IMR-90 (cell line): ENCODE measurements around the gene PPM1H. TPM values are rescaled to one million over a fixed set of nuclear protein-coding genes. Genes with fewer than 3 reads are reported as not detected.

Source experiments
- ATAC-seq: fragments of 200-7000 bp; cut with Tn5 transposase; 2 replicates; pipeline ENCODE4 v1.9.1; 2020; ENCODE audit warnings: low read depth, mild to moderate bottlenecking, moderate library complexity
- BruUV-seq: library from RNA; stranded (reverse); fragments of 400-500 nt; replicated peaks from 2 replicates; lab custom pipeline; 2021; lab: Mats Ljungman, UMichigan
- CTCF ChIA-PET: fragments of 300-600 bp; formaldehyde crosslinking; extraction: SDS; loops from one replicate; lab custom pipeline; 2021; ENCODE audit warnings: antibody characterized with exemption; lab: Yijun Ruan, JAX
- POLR2A ChIA-PET: fragments of 300-600 bp; sonication (Branson Sonifier 250); formaldehyde crosslinking; loops from one replicate; lab custom pipeline; 2022; ENCODE audit warnings: antibody characterized with exemption; ENCODE audit not compliant: unreplicated experiment; lab: Charles Lee
- DNase-seq: peaks from one replicate; pipeline ENCODE4 v3.0.0; 2013
- H2AFZ ChIP-seq: replicated peaks from 2 replicates; pipeline ENCODE3; 2013; ENCODE audit warnings: low read length, mild to moderate bottlenecking; ENCODE audit not compliant: poor library complexity
- H2AK5ac ChIP-seq: 2 replicates; pipeline ENCODE4 v1.6.1; 2013; ENCODE audit warnings: low read depth, low read length, inconsistent platforms
- H2AK9ac ChIP-seq: replicated peaks from 2 replicates; pipeline ENCODE3; 2013; ENCODE audit warnings: mild to moderate bottlenecking, low read depth, low read length, moderate library complexity; ENCODE audit not compliant: poor library complexity
- H2BK120ac ChIP-seq: 2 replicates; pipeline ENCODE4 v1.6.1; 2013; ENCODE audit warnings: low read depth, low read length, inconsistent platforms
- H2BK15ac ChIP-seq: 3 replicates; pipeline ENCODE4 v1.6.1; 2013; ENCODE audit warnings: low read depth, low read length, inconsistent platforms
- H2BK20ac ChIP-seq: 2 replicates; pipeline ENCODE4 v1.6.1; 2013; ENCODE audit warnings: low read depth, mild to moderate bottlenecking, inconsistent platforms, low read length, moderate library complexity
- H2BK5ac ChIP-seq: 2 replicates; pipeline ENCODE4 v1.6.1; 2013; ENCODE audit warnings: mild to moderate bottlenecking, low read depth, low read length, inconsistent platforms; ENCODE audit not compliant: poor library complexity, severe bottlenecking
- H3K14ac ChIP-seq: replicated peaks from 2 replicates; pipeline ENCODE4 v1.6.1; 2013; ENCODE audit warnings: low read depth, low read length, inconsistent platforms
- H3K18ac ChIP-seq: 2 replicates; pipeline ENCODE4 v1.6.1; 2013; ENCODE audit warnings: low read depth, low read length, control low read depth
- H3K23ac ChIP-seq: 2 replicates; pipeline ENCODE4 v1.6.1; 2013; ENCODE audit warnings: low read depth, low read length, inconsistent platforms
- H3K27ac ChIP-seq: 2 replicates; pipeline ENCODE4 v1.5.1; 2013; ENCODE audit warnings: mild to moderate bottlenecking, control low read depth, low read length; ENCODE audit not compliant: insufficient read depth
- H3K27me3 ChIP-seq: 2 replicates; pipeline ENCODE4 v1.6.1; 2013; ENCODE audit warnings: low read length; ENCODE audit not compliant: control insufficient read depth, insufficient read depth
- H3K36me3 ChIP-seq: 2 replicates; pipeline ENCODE4 v1.6.1; 2013; ENCODE audit warnings: low read length, mixed read lengths; ENCODE audit not compliant: control insufficient read depth, insufficient read depth
- H3K4ac ChIP-seq: 2 replicates; pipeline ENCODE4 v1.6.1; 2013; ENCODE audit warnings: low read depth, low read length, inconsistent platforms
- H3K4me1 ChIP-seq: 2 replicates; pipeline ENCODE4 v1.6.1; 2013; ENCODE audit warnings: low read length, mixed read lengths; ENCODE audit not compliant: control insufficient read depth, insufficient read depth
- H3K4me2 ChIP-seq: 2 replicates; pipeline ENCODE4 v1.6.1; 2013; ENCODE audit warnings: low read depth, mild to moderate bottlenecking, control low read depth, low read length, moderate library complexity
- H3K4me3 ChIP-seq: 2 replicates; pipeline ENCODE4 v1.5.1; 2013; ENCODE audit warnings: low read depth, mild to moderate bottlenecking, control low read depth, low read length, moderate library complexity; ENCODE audit not compliant: insufficient read depth
- H3K56ac ChIP-seq: 2 replicates; pipeline ENCODE4 v1.6.1; 2013; ENCODE audit warnings: low read length, inconsistent platforms; ENCODE audit not compliant: insufficient read depth; ENCODE audit errors: extremely low read depth
- H3K79me1 ChIP-seq, 2 experiments: 2 replicates each; pipeline ENCODE4 v1.6.1; 2013; ENCODE audit warnings: low read length in 2 of 2, inconsistent platforms in 1 of 2, low read depth in 1 of 2
- H3K9ac ChIP-seq: 2 replicates; pipeline ENCODE4 v1.6.1; 2013; ENCODE audit warnings: low read depth, low read length, control low read depth
- H3K9me1 ChIP-seq: 2 replicates; pipeline ENCODE4 v1.6.1; 2013; ENCODE audit warnings: low read length, inconsistent platforms; ENCODE audit not compliant: insufficient read depth
- H3K9me3 ChIP-seq: 2 replicates; pipeline ENCODE4 v1.6.1; 2013; ENCODE audit warnings: low read length; ENCODE audit not compliant: control insufficient read depth, insufficient read depth
- H4K20me1 ChIP-seq: 2 replicates; pipeline ENCODE4 v1.6.1; 2013; ENCODE audit warnings: low read length, inconsistent platforms; ENCODE audit not compliant: insufficient read depth
- H4K5ac ChIP-seq: 2 replicates; pipeline ENCODE4 v1.6.1; 2013; ENCODE audit warnings: mild to moderate bottlenecking, low read depth, low read length, control low read depth
- H4K8ac ChIP-seq, 2 experiments: 2 replicates each; pipeline ENCODE4 v1.6.1; 2013; ENCODE audit warnings: low read depth in 2 of 2, low read length in 2 of 2, control low read depth in 1 of 2, inconsistent platforms in 1 of 2
- H4K91ac ChIP-seq: 2 replicates; pipeline ENCODE4 v1.6.1; 2013; ENCODE audit warnings: low read depth, low read length, inconsistent platforms; ENCODE audit not compliant: insufficient read depth
- ELK1 ChIP-seq: fragments of 150-350 bp; IDR thresholded peaks from 2 replicates; pipeline ENCODE4 v1.6.1; 2016; ENCODE audit warnings: low read depth, mild to moderate bottlenecking, low read length, moderate library complexity, borderline replicate concordance
- MAZ ChIP-seq: IDR thresholded peaks from 2 replicates; pipeline ENCODE4 v1.6.1; 2012; ENCODE audit warnings: low read depth, mild to moderate bottlenecking, low read length, improper control_type of control experiment, moderate library complexity, borderline replicate concordance
- NFE2L2 ChIP-seq: fragments of 150-350 bp; IDR thresholded peaks from 2 replicates; pipeline ENCODE4 v1.6.1; 2016; ENCODE audit warnings: low read depth, mild to moderate bottlenecking, low read length
- POLR2A ChIP-seq: IDR thresholded peaks from 2 replicates; pipeline ENCODE4 v1.6.1; 2012; ENCODE audit warnings: mild to moderate bottlenecking, low read depth, low read length
- SMC3 ChIP-seq: fragments of 150-350 bp; IDR thresholded peaks from 2 replicates; pipeline ENCODE4 v1.6.1; 2016; ENCODE audit warnings: low read depth, mild to moderate bottlenecking, antibody characterized with exemption, low read length, moderate library complexity
- WGBS, 2 experiments: methylation state at CpG; one replicate each; pipeline versions ENCODE4 v1.1.5 to v1.1.7; 2013; ENCODE audit warnings: missing lambda C conversion rate in 2 of 2; ENCODE audit not compliant: insufficient read length in 1 of 2; ENCODE audit errors: extremely low coverage in 2 of 2; 5-methylcytosine and 5-hydroxymethylcytosine counted together
- dilution Hi-C: fragments of 300-500 bp; cut with HindIII; formaldehyde crosslinking; loops from one replicate; pipeline ENCODE4 v1.14.3; 2018; ENCODE audit warnings: low sequenced_read_pairs; ENCODE audit not compliant: unreplicated experiment
- in situ Hi-C: fragments of 300-500 bp; cut with MboI; formaldehyde crosslinking; loops from 3 replicates; pipeline ENCODE4 v1.14.3; 2019; ENCODE audit warnings: low sequenced_read_pairs, inconsistent platforms, mixed read lengths
- intact Hi-C: fragments of 100-400 bp; cut with micrococcal nuclease; formaldehyde crosslinking; loops from 2 replicates; pipeline ENCODE4 v1.10.0; 2022
- polyA plus RNA-seq, 3 experiments: library from polyadenylated mRNA; depleted of rRNA; stranded (reverse); fragments of >200 nt; gene quantifications; 2 replicates each; pipeline ENCODE4 v1.2.3, GENCODE V29; 2012; ENCODE audit warnings: low replicate concordance in 1 of 3
- total RNA-seq: library from RNA; depleted of rRNA; stranded (reverse); fragments of >200 nt; gene quantifications from 2 replicates; pipeline ENCODE4 v1.2.3, GENCODE V29; 2012

The PPM1H gene
- total and polyA plus RNA-seq, 2 of the 4 experiments (the other 2 are of a cell fraction), result 0.14 to 0.18 TPM

- ChIA-PET POLR2A (no interaction called here), CTCF (interaction anchor here (0.8 kb wide), 1 partner anchor 13 kb away, joined by 3 read pairs; no protein-coding TSS in a partner anchor)
- no peak overlapping the region for H3K23ac ChIP-seq
- no peaks in the 10 kb centered on the region for H4K20me1 ChIP-seq
- no peak overlapping the region for H3K9ac ChIP-seq
- H4K91ac ChIP-seq, result peak overlapping the region; percentile 22
- WGBS, 2 experiments, result no CpG with 5 or more reads among the region's 4 CpGs
- dilution Hi-C loops (no loop called here), intact Hi-C loops (loop anchor here (5.0 kb wide), 1 partner anchor 259 kb away; no protein-coding TSS in a partner anchor), in situ Hi-C loops (no loop called here)
- H3K14ac ChIP-seq, result 0 out of 2 replicates have a peak overlapping the region, but pooled peaks have one; percentile 12
- peak overlapping the region; percentile 38 for H2AFZ ChIP-seq
- no peaks in the 10 kb centered on the region for H3K36me3 ChIP-seq
- H2BK15ac ChIP-seq, result no peak overlapping the region
- BruUV-seq, result no TSS peak
- H3K27me3 ChIP-seq, result no peaks in the 10 kb centered on the region
- H4K8ac ChIP-seq, result peak overlapping the region in 1 of 2 experiments; percentile 8; a peak in 2 of 4 replicates
- 0 out of 4 replicates have a peak, but pooled peaks cover 0 to 2% of the 10 kb centered on the region in 2 experiments for H3K79me1 ChIP-seq
- DNase-seq (no peak), ATAC-seq (no peak)
- peaks cover 10% of the 10 kb centered on the region for H3K9me1 ChIP-seq
- no peaks in the 10 kb centered on the region for H3K9me3 ChIP-seq
- H2AK5ac ChIP-seq, result no peak overlapping the region; the same call in 1 of the 2 replicates
- H2BK5ac ChIP-seq, result no peak overlapping the region
- H4K5ac ChIP-seq, result no peak overlapping the region
- H3K4me1 ChIP-seq, result peaks cover 22% of the 10 kb centered on the region
- H3K18ac ChIP-seq, result 0 out of 2 replicates have a peak overlapping the region, but pooled peaks have one; percentile 64
- H3K4me2 ChIP-seq, result no peak overlapping the region
- TF ChIP-seq POLR2A (no peak), SMC3 (no peak), ELK1 (no peak), NFE2L2 (no peak), MAZ (no peak)
- no peak overlapping the region for H3K56ac ChIP-seq
- H2AK9ac ChIP-seq, result no peak overlapping the region
- no peak overlapping the region for H3K27ac ChIP-seq
- H2BK120ac ChIP-seq, result peak overlapping the region; percentile 63
- H3K4ac ChIP-seq, result peak overlapping the region; percentile 16; the same call in 1 of the 2 replicates
- H3K4me3 ChIP-seq, result no peak overlapping the region
- H2BK20ac ChIP-seq, result peak overlapping the region; percentile 73
These were observed 73.4 kb downstream of the PPM1H start for GRCh38 chr12:62861586-62861985.
